Natural killer cell treated with Interleukin-12 subunit alpha and Interleukin-12 subunit beta and Interleukin-15 and Interleukin-18, amount 100 ng/mL, for 72 hours (primary cell): ENCODE measurements around the gene SCP2D1. TPM values are rescaled to one million over a fixed set of nuclear protein-coding genes. Genes with fewer than 3 reads are reported as not detected.

Experiments
- ATAC-seq, 2 donors: fragments of 150-1000 bp; cut with Tn5 transposase in 1 of 2; sonication (Bioruptor Pico), chemical (Tn5 transposase) in 1 of 2; 2 replicates each; pipeline ENCODE4 v1.10.0; 2021
- DNase-seq: peaks from one replicate; pipeline ENCODE4 v3.0.0; 2022; ENCODE audit warnings: low spot score
- H3K27ac Mint-ChIP-seq, 2 donors: 1 replicate in 1 of 2; 2 replicates in 1 of 2; pipeline ENCODE4 v1.8.0; 2022; ENCODE audit warnings: mixed read lengths in 2 of 2, mild to moderate bottlenecking in 1 of 2, moderate library complexity in 1 of 2
- H3K27me3 Mint-ChIP-seq, 2 donors: 1 replicate in 1 of 2; 2 replicates in 1 of 2; pipeline ENCODE4 v1.8.0; 2022; ENCODE audit warnings: mixed read lengths in 2 of 2
- H3K36me3 Mint-ChIP-seq: one replicate; pipeline ENCODE4 v1.8.0; 2022; ENCODE audit warnings: mixed read lengths
- H3K4me1 Mint-ChIP-seq, 2 donors: 1 replicate in 1 of 2; 2 replicates in 1 of 2; pipeline ENCODE4 v1.8.0; 2022; ENCODE audit warnings: low read depth in 2 of 2, mixed read lengths in 2 of 2, mild to moderate bottlenecking in 1 of 2
- H3K4me3 Mint-ChIP-seq: one replicate; pipeline ENCODE4 v1.8.0; 2022; ENCODE audit warnings: mixed read lengths
- H3K9me3 Mint-ChIP-seq: 2 replicates; pipeline ENCODE4 v1.8.0; 2022; ENCODE audit warnings: mixed read lengths
- total RNA-seq, 2 donors: library from RNA; stranded (reverse); gene quantifications; one replicate each; pipeline ENCODE4 v1.2.3, GENCODE V29; 2022

SCP2D1 gene
- total RNA-seq, 2 donors from 2014 or later = not detected

- peaks cover 11% of the 10 kb centered on the region for H3K9me3 Mint-ChIP-seq
- H3K4me1 Mint-ChIP-seq = no peaks in the 10 kb centered on the region
- peaks cover 22 to 38% of the 10 kb centered on the region in 2 donors for H3K27me3 Mint-ChIP-seq
- peaks cover 5% of the 10 kb centered on the region for H3K36me3 Mint-ChIP-seq
- DNase-seq = no peak
- H3K4me3 Mint-ChIP-seq = no peak overlapping the region
- H3K27ac Mint-ChIP-seq = no peak overlapping the region
- no peak for ATAC-seq
These were observed 44.1 kb downstream of the SCP2D1 start for GRCh38 chr20:18857640-18858039.

- Mint-ChIP-seq H3K4me1 (no peaks in the 10 kb centered on the region), H3K27me3 (peaks cover 22 to 31% of the 10 kb centered on the region in 2 donors), H3K9me3 (peaks cover 11% of the 10 kb centered on the region), H3K4me3 (no peak overlapping the region), H3K36me3 (peaks cover 5% of the 10 kb centered on the region), H3K27ac (no peak overlapping the region)
- no peak for DNase-seq
- ATAC-seq = no peak
These were observed 45.2 kb downstream of the SCP2D1 start for GRCh38 chr20:18858816-18859215.

Other genes starting within 250 kb of the SCP2D1 start
- gene SMIM26, start 246.4 kb upstream of the SCP2D1 start, total RNA-seq = 10 to 100 TPM; 41.8 to 44.4 TPM
- 10 to 100 TPM; 46.1 to 49.8 TPM for gene DTD1, start 225.7 kb upstream of the SCP2D1 start, total RNA-seq